ENCODE results near the gene DNAI1. TPM values are rescaled to one million over a fixed set of nuclear protein-coding genes. Genes with fewer than 3 reads are reported as not detected.

Gene DNAI1
- total RNA-seq, 1 donor = not detected

- H3K4me3 ChIP-seq (ENCODE audit: low read depth, low read length) = no peak overlapping the region
- TF ChIP-seq CTCF (IDR thresholded peaks at IDR 0.05; ENCODE audit: insufficient read depth, low read length) = no peak
- DNase-seq (ENCODE audit: low read depth) = no peak
Observed at GRCh38 chr9:34520096-34520495, 61.5 kb downstream of the DNAI1 start.

GRCh38 chr9:34520505-34521385 is 62.1 kb downstream of the DNAI1 start:
- no peak for DNase-seq (ENCODE audit: low read depth)
- no peak overlapping the region for H3K4me3 ChIP-seq (ENCODE audit: low read depth, low read length)
- TF ChIP-seq CTCF (IDR thresholded peaks at IDR 0.05; ENCODE audit: insufficient read depth, low read length) = no peak

GRCh38 chr9:34521406-34522045 is 62.9 kb downstream of the DNAI1 start:
- no peak for DNase-seq (ENCODE audit: low read depth)
- no peak for TF ChIP-seq CTCF (IDR thresholded peaks at IDR 0.05; ENCODE audit: insufficient read depth, low read length)
- H3K4me3 ChIP-seq (ENCODE audit: low read depth, low read length) = no peak overlapping the region

GRCh38 chr9:34522091-34522887 is 63.7 kb downstream of the DNAI1 start:
- no peak for DNase-seq (ENCODE audit: low read depth)
- TF ChIP-seq CTCF (IDR thresholded peaks at IDR 0.05; ENCODE audit: insufficient read depth, low read length) = no peak
- H3K4me3 ChIP-seq (ENCODE audit: low read depth, low read length) = peak overlapping the region; percentile 45

- no peak for TF ChIP-seq CTCF (IDR thresholded peaks at IDR 0.05; ENCODE audit: insufficient read depth, low read length)
- peak within 1 kb of the TSS; percentile 53 for H3K4me3 ChIP-seq (ENCODE audit: low read depth, low read length)
- DNase-seq (ENCODE audit: low read depth) = peak; percentile 74
Observed at GRCh38 chr9:34522971-34523797, 64.6 kb downstream of the DNAI1 start, which contains the start of gene ENHO. Gene ENHO, minus strand, starts transcription at chr9:34522990. Its CDS starts 1,295 bp downstream, at chr9:34521695.

GRCh38 chr9:34524349-34524748 is 65.7 kb downstream of the DNAI1 start:
- TF ChIP-seq CTCF (IDR thresholded peaks at IDR 0.05; ENCODE audit: insufficient read depth, low read length) = no peak
- H3K4me3 ChIP-seq (ENCODE audit: low read depth, low read length) = no peak overlapping the region
- DNase-seq (ENCODE audit: low read depth) = no peak

All from fibroblast of the aortic adventitia (primary cell).